ENCODE results near the gene CELF4.

Gene CELF4

GRCh38 chr18:37571266-37571665, 5.7 kb upstream of the CELF4 start:
- no peak for DNase-seq

GRCh38 chr18:37570336-37570930, 4.8 kb upstream of the CELF4 start:
- DNase-seq: no peak

GRCh38 chr18:37568671-37569070, 3.1 kb upstream of the CELF4 start:
- DNase-seq: no peak

GRCh38 chr18:37567994-37568359, 2.4 kb upstream of the CELF4 start:
- DNase-seq: no peak

GRCh38 chr18:37567061-37567993, 1.7 kb upstream of the CELF4 start:
- no peak for DNase-seq

GRCh38 chr18:37566479-37567060, 972 bp upstream of the CELF4 start:
- no peak for DNase-seq

GRCh38 chr18:37565977-37566478, 430 bp upstream of the CELF4 start:
- DNase-seq: no peak

GRCh38 chr18:37564711-37565100, 892 bp downstream of the CELF4 start:
- no peak for DNase-seq

- DNase-seq: no peak
These were observed 1.6 kb downstream of the CELF4 start for GRCh38 chr18:37563931-37564392.

- no peak for DNase-seq
These were observed 3.6 kb downstream of the CELF4 start for GRCh38 chr18:37561986-37562385.

GRCh38 chr18:37560003-37560402, 5.6 kb downstream of the CELF4 start:
- no peak for DNase-seq

GRCh38 chr18:37559194-37559593, 6.4 kb downstream of the CELF4 start:
- DNase-seq: no peak

- DNase-seq: no peak
These were observed 11.2 kb downstream of the CELF4 start for GRCh38 chr18:37554399-37554787.

GRCh38 chr18:37553633-37554398, 11.8 kb downstream of the CELF4 start:
- no peak for DNase-seq

- DNase-seq: no peak
These were observed 13.3 kb downstream of the CELF4 start for GRCh38 chr18:37552286-37552685.

- no peak for DNase-seq
These were observed 13.8 kb downstream of the CELF4 start for GRCh38 chr18:37551846-37552245.

- DNase-seq: no peak
These were observed 14.3 kb downstream of the CELF4 start for GRCh38 chr18:37551249-37551648.

GRCh38 chr18:37550118-37550875, 15.3 kb downstream of the CELF4 start:
- DNase-seq: no peak

GRCh38 chr18:37548679-37549289, 16.8 kb downstream of the CELF4 start:
- no peak for DNase-seq

- DNase-seq: no peak
These were observed 18.3 kb downstream of the CELF4 start for GRCh38 chr18:37547196-37547827.

- no peak for DNase-seq
These were observed 18.9 kb downstream of the CELF4 start for GRCh38 chr18:37546651-37547050.

GRCh38 chr18:37546272-37546537, 19.4 kb downstream of the CELF4 start:
- DNase-seq: no peak
